DMS53 (cell line): ENCODE data around the gene MAPT.

ENCODE experiments used
- DNase-seq: peaks from one replicate; lab custom pipeline; 2025; lab: John Stamatoyannopoulos, UW

MAPT gene

GRCh38 chr17:45973946-45974859, 79.8 kb downstream of the MAPT start:
- DNase-seq, result no peak

GRCh38 chr17:45974916-45975630, 80.7 kb downstream of the MAPT start:
- DNase-seq, result no peak

- DNase-seq, result no peak
Observed at GRCh38 chr17:45975640-45976295, 81.4 kb downstream of the MAPT start.

GRCh38 chr17:45976391-45976754, 82.0 kb downstream of the MAPT start:
- DNase-seq, result no peak

- no peak for DNase-seq
Observed at GRCh38 chr17:45976755-45977505, 82.6 kb downstream of the MAPT start.

- DNase-seq, result no peak
Observed at GRCh38 chr17:45977506-45977824, 83.1 kb downstream of the MAPT start.

- no peak for DNase-seq
Observed at GRCh38 chr17:45977976-45978626, 83.7 kb downstream of the MAPT start.

GRCh38 chr17:45979137-45979536, 84.8 kb downstream of the MAPT start:
- DNase-seq, result no peak

- DNase-seq, result no peak
Observed at GRCh38 chr17:45980855-45981254, 86.5 kb downstream of the MAPT start.

- DNase-seq, result no peak
Observed at GRCh38 chr17:45981306-45981705, 87.0 kb downstream of the MAPT start.

GRCh38 chr17:45982791-45983613, 88.6 kb downstream of the MAPT start:
- no peak for DNase-seq

GRCh38 chr17:45983614-45984310, 89.4 kb downstream of the MAPT start:
- DNase-seq, result no peak

GRCh38 chr17:45984368-45984767, 90.0 kb downstream of the MAPT start:
- no peak for DNase-seq

- no peak for DNase-seq
Observed at GRCh38 chr17:45985447-45985846, 91.1 kb downstream of the MAPT start.

GRCh38 chr17:45986056-45986455, 91.7 kb downstream of the MAPT start:
- no peak for DNase-seq

- peak; percentile 25 for DNase-seq
Observed at GRCh38 chr17:45987706-45988105, 93.4 kb downstream of the MAPT start.

- DNase-seq, result no peak
Observed at GRCh38 chr17:45989759-45990158, 95.4 kb downstream of the MAPT start.

GRCh38 chr17:45990886-45991285, 96.5 kb downstream of the MAPT start:
- DNase-seq, result no peak

GRCh38 chr17:45991341-45991740, 97.0 kb downstream of the MAPT start:
- DNase-seq, result no peak

GRCh38 chr17:45992175-45992574, 97.8 kb downstream of the MAPT start:
- no peak for DNase-seq
